ENCODE data around the gene PAFAH1B2.
"Not testable (repeated sequence)": the region's sequence is repeated elsewhere in the genome, so short reads cannot be mapped to it uniquely, and the experiment has no call there.

Gene PAFAH1B2

DNA sequence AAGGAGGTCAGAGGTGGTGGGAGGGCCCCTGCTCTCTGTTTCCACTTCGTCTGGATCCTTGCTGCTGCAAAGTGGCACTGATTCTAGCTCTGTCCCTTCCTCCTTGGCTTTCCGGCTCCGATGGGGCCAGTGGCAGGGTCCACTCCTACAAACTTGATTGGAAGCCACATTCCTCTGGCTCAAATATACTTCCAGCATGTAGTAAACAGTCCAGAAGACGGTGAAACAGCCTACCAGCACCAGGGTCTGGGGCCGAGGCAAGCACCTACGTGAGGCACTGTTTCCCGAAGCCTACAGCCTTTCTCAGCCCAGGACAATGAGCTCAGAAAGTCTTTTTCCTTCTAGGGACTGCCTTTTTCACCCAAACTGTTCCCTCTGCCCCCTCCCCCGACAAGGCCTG, 62.0 kb downstream of the PAFAH1B2 start:
- not testable (repeated sequence) for DNase-seq

GRCh38 chr11:117206859-117207258, 62.8 kb downstream of the PAFAH1B2 start:
- DNase-seq: not testable (repeated sequence)

- DNase-seq: not testable (repeated sequence)
These were observed 63.4 kb downstream of the PAFAH1B2 start for GRCh38 chr11:117207481-117207880.

GRCh38 chr11:117208710-117209109, 64.6 kb downstream of the PAFAH1B2 start:
- DNase-seq: not testable (repeated sequence)

GRCh38 chr11:117209351-117210125, 65.5 kb downstream of the PAFAH1B2 start:
- not testable (repeated sequence) for DNase-seq

- DNase-seq: no peak
These were observed 66.5 kb downstream of the PAFAH1B2 start for GRCh38 chr11:117210620-117211019.

- DNase-seq: no peak
These were observed 68.7 kb downstream of the PAFAH1B2 start for GRCh38 chr11:117212697-117213355.

GRCh38 chr11:117214404-117215110, 70.5 kb downstream of the PAFAH1B2 start:
- DNase-seq: no peak

GRCh38 chr11:117217141-117218084, 73.3 kb downstream of the PAFAH1B2 start:
- DNase-seq: no peak

- DNase-seq: no peak
These were observed 74.2 kb downstream of the PAFAH1B2 start for GRCh38 chr11:117218133-117218915.

DNA sequence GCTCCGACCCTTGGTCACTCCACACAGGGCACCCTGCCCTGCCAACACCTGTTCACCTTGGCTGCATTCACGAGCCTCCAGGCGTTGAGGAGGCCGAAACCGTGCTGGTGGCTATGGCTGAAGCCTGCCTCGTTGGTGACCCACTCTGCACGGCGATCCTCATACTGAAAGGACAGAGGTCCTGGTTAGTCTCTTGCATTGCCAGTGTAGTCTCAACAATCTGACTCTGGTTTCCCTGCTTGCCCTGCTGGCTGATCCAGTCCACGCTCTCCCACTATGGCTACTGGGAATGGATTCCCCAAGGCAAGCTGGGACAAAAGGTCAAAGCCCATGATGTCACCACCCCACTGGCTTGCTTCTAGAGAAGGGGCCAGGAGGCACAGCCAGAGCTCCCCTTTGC, 74.9 kb downstream of the PAFAH1B2 start:
- DNase-seq: no peak

DNA sequence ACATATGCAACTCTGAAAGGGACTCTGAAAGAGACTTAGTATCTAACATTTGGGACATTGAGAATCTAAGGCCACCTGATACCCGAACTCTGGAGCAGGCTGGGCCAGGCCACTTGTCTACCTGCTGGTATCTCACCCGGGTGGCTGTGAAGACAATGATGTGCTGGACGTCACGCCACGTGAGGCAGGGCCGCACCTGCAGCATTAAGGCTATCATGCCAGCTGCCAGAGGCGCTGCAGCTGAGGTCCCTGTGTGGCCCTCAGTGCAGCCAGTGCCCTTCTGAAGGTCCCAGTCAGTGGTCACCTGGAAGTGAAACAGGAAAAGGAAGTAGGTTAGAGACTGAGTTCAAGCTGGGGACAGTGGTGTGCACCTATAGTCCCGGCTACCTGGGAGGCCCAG, 75.4 kb downstream of the PAFAH1B2 start:
- no peak for DNase-seq

DNA sequence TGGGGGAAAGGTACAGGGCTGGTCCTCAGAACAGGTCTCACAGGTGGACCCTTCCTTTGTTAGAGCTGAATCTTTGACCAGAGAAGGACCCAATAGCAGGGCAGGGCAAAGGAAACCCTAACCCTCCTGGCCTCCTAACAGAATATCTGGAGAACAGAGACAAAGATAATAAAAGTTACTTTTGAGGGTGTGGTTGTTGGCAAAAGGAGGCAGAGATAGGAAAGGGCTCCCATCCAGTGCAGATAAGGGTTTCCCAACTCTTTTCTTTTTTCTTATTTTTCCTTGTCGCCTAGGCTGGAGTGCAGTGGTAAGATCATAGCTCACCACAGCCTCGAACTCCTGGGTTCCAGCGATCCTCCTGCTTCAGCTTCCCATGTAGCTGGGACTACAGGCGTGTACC, 75.9 kb downstream of the PAFAH1B2 start:
- DNase-seq: no peak

DNA sequence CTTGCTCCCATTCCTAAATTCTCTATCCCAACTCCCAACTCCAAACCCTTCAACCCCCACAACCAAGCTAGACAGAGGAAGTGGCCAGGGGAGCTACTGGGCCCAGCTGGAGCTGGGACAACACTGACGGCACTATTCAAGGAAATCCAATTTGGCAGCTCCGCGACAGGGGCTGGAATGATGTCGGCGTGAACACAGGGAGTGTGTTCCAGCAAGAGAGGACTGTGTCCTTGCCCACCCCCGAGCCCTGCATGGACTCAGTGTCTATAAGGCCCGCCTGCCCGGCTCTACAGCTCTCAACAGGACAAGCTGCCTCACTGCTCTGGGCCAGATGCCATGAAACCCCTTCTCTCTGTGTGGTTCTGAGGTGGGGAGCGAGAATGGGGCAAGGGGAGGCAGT, 76.5 kb downstream of the PAFAH1B2 start:
- no peak for DNase-seq

DNA sequence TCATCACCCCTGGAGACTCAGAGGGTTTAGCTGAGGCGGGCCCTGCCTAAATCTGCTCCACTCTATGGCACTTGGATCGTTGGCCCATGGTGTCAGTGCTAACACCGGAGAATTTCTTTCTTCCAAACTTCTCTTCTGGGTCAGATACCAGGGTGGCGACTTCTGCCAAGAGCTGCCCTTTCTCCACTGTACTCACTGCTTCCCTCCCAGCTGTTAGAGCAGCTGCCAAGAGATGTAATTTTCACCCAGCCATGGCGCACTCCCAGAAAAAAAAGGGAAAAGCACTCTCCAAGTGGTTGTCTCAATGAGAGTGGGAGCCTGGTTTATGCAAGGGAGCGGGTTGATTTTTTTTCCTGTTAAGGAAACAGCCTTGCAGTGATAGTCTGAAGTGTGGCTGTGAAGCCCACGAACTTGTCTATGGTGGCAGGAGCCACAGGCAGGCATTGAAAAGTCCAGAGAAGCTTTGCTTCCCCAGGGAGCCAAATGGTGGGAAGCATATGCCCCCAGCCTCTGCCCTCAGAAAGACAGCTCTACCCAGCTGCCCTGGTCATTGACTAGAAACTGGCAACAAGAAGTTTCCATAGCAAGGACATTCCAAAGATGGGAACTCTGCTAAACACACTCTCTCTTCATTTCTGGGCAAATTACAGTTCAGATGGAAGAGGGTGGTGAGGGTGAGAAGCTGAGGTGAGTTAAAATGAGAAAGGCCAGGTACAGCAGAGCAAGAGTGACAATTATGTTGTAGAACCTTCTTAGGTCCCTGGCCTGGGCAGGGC, 77.1 kb downstream of the PAFAH1B2 start:
- no peak for DNase-seq

GRCh38 chr11:117221775-117222517, 77.9 kb downstream of the PAFAH1B2 start:
- no peak for DNase-seq

- DNase-seq: no peak
These were observed 79.1 kb downstream of the PAFAH1B2 start for GRCh38 chr11:117222991-117223740.

DNA sequence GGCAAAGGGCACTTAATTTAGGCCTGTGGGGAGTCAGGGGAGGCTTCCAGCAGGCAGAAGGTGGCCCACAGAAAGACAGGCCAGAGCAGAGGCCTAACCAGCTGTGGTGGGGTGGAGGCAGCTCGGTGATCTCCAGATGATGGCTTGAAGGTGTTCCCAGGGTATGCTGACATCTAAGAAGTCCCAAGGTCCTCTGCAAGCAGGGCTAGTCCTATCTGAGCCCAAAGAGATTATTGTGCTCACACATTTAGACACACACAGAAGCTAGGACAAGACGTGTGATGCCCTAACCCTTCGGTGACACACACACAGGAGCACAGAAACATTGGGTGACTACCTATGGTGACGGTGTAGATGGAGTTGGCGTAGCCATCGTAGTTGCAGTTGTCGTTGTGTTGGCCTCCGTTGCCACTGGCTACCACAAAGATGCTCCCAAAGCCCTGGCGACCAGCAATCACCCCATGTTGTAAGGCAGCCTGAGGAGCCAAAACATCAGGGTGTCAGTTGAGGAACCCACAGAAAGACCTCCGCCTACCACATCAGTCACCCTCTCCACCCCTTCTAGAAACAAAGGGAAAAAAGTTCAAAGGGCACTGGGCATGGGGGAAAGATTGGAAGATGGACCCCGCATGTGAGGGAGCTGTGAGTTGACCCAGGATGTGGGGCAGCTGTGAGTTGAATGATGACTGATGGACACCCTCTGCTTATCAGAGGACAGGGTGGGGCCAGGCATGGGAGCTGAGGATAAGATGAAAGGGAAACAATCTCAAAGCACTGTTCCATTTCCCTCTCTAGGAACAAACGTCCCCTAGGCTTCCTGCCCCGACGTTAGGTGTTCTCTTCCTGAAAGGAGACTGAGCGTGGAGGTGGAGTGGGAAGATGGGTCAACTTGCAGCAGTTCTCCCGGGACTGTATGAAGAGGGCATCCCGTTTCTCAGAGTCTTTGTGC, 79.9 kb downstream of the PAFAH1B2 start:
- DNase-seq: no peak

Data from NCI-H1417 treated with DMSO at 0.1 percent for 48 hours (cell line).